Nucleus accumbens (tissue), 56 donors: ENCODE results near the gene ABCA7.

ENCODE experiments used
- DNase-seq, 56 donors: peaks; one replicate each; lab custom pipeline; 2025; lab: John Stamatoyannopoulos, UW

The ABCA7 gene

GRCh38 chr19:1066748-1067340 is 26.9 kb downstream of the ABCA7 start, which contains the start of gene ARHGAP45:
TSS of gene ARHGAP45 (plus strand) at chr19:1067167. CDS start at chr19:1067406, 239 bp downstream.
- peak in 1 of 56 donors; percentile 28 for DNase-seq

GRCh38 chr19:1067341-1067957 is 27.5 kb downstream of the ABCA7 start:
- DNase-seq = no peak

GRCh38 chr19:1068009-1069001 is 28.4 kb downstream of the ABCA7 start:
- peak in 5 of 56 donors; percentile 5 to 33 (median 12) for DNase-seq

GRCh38 chr19:1069009-1069779 is 29.3 kb downstream of the ABCA7 start:
- DNase-seq = peak in 12 of 56 donors; percentile 5 to 53 (median 14)

- no peak for DNase-seq
Measured at GRCh38 chr19:1070576-1070930, 30.6 kb downstream of the ABCA7 start.

- DNase-seq = no peak
Measured at GRCh38 chr19:1070931-1071791, 31.3 kb downstream of the ABCA7 start.

- DNase-seq = no peak
Measured at GRCh38 chr19:1072371-1073015, 32.6 kb downstream of the ABCA7 start.

- DNase-seq = no peak
Measured at GRCh38 chr19:1073063-1073955, 33.4 kb downstream of the ABCA7 start.

- DNase-seq = no peak
Measured at GRCh38 chr19:1073956-1074517, 34.1 kb downstream of the ABCA7 start.

GRCh38 chr19:1074544-1075283 is 34.8 kb downstream of the ABCA7 start:
- DNase-seq = peak in 15 of 56 donors; percentile 6 to 56 (median 14)

- no peak for DNase-seq
Measured at GRCh38 chr19:1076046-1076386, 36.1 kb downstream of the ABCA7 start.

GRCh38 chr19:1076951-1077350 is 37.0 kb downstream of the ABCA7 start:
- DNase-seq = peak in 28 of 56 donors; percentile 4 to 63 (median 24)

- no peak for DNase-seq
Measured at GRCh38 chr19:1079566-1080111, 39.7 kb downstream of the ABCA7 start.

- DNase-seq = no peak
Measured at GRCh38 chr19:1080360-1081161, 40.7 kb downstream of the ABCA7 start.

GRCh38 chr19:1081301-1082164 is 41.6 kb downstream of the ABCA7 start:
- no peak for DNase-seq
